Small intestine (tissue), 7 donors: ENCODE measurements around the gene ARL15. TPM values are rescaled to one million over a fixed set of nuclear protein-coding genes. Genes with fewer than 3 reads are reported as not detected.

ENCODE experiments used
- DNase-seq, 2 donors: peaks; one replicate each; pipeline versions ENCODE4 v3.0.0 to v3.0.0-alpha.2; 2013
- FAIRE-seq: peaks from 2 replicates; lab custom pipeline; 2012; peaks lifted over from hg19 to GRCh38; lab: Jason Lieb, UNC
- H3K27ac ChIP-seq, 3 donors: one replicate each; pipeline ENCODE4 v1.5.1; 2013; ENCODE audit warnings: low read length in 2 of 3, mild to moderate bottlenecking in 2 of 3, control low read depth in 1 of 3, inconsistent platforms in 1 of 3, low read depth in 1 of 3, moderate library complexity in 1 of 3
- H3K27me3 ChIP-seq, 3 donors: one replicate each; pipeline ENCODE4 v1.6.1; 2013; ENCODE audit warnings: low read length in 3 of 3, inconsistent platforms in 1 of 3; ENCODE audit not compliant: control insufficient read depth in 3 of 3, insufficient read depth in 3 of 3
- H3K36me3 ChIP-seq, 3 donors: one replicate each; pipeline ENCODE4 v1.6.1; 2013; ENCODE audit warnings: low read length in 3 of 3, inconsistent platforms in 1 of 3, low read depth in 1 of 3, mild to moderate bottlenecking in 1 of 3, moderate library complexity in 1 of 3; ENCODE audit not compliant: control insufficient read depth in 3 of 3, insufficient read depth in 2 of 3
- H3K4me1 ChIP-seq, 3 donors: one replicate each; pipeline ENCODE4 v1.6.1; 2013; ENCODE audit warnings: low read length in 2 of 3, inconsistent platforms in 1 of 3, low read depth in 1 of 3, mild to moderate bottlenecking in 1 of 3, moderate library complexity in 1 of 3; ENCODE audit not compliant: control insufficient read depth in 3 of 3, insufficient read depth in 2 of 3
- H3K4me3 ChIP-seq, 3 donors: one replicate each; pipeline ENCODE4 v1.5.1; 2013; ENCODE audit warnings: low read length in 3 of 3, control low read depth in 1 of 3, inconsistent platforms in 1 of 3, low read depth in 1 of 3, mild to moderate bottlenecking in 1 of 3, moderate library complexity in 1 of 3
- H3K9me3 ChIP-seq, 2 donors: one replicate each; pipeline ENCODE4 v1.6.1; 2013; ENCODE audit warnings: low read depth in 1 of 2, low read length in 1 of 2; ENCODE audit not compliant: control insufficient read depth in 2 of 2, insufficient read depth in 1 of 2
- WGBS, 3 donors: extraction: QIAGEN DNeasy Blood & Tissue Kit; methylation state at CpG; one replicate each; pipeline ENCODE4 v1.1.7; 2013; 5-methylcytosine and 5-hydroxymethylcytosine counted together
- polyA plus RNA-seq, 4 donors: library from polyadenylated mRNA; stranded (reverse) in 3 of 4; unstranded in 1 of 4; fragments of 200-250 nt in 3 of 4; fragments of 120-200 nt in 1 of 4; gene quantifications; one replicate each; pipeline versions ENCODE4 v1.2.1 to v1.2.3, GENCODE V29; 2013
- donor health status: healthy with polysubstance abuse.
- donor health status: control.
- donor health status: control.
- donor health status: Bipolar disorder and iron deficiency.
- donor health status: healthy.

Gene ARL15
- polyA plus RNA-seq, 4 donors: 16.5 to 61.9 (median 20.5) TPM

DNA sequence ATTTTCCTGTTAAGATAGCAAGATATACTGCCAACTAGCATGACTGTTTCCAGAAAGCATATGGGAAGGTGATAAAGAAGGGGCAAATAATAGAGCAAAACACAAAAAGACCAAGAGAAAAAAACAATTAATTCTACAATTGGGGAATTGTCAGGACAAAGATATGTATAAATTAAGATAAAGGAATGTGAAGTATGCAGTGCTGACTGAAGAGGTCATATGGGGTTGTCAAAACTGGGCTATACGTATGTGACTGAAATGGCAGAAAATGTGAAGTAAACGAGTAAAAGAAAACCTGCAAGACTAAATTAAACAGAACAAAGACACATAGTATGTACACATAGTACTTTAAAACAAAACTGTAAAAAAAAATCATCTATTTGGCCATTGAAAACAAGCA is 222.3 kb downstream of the ARL15 start:
- H3K4me1 ChIP-seq: no peaks in the 10 kb centered on the region
- no peaks in the 10 kb centered on the region for H3K27me3 ChIP-seq
- DNase-seq: no peak
- H3K4me3 ChIP-seq: no peak overlapping the region
- no peaks in the 10 kb centered on the region for H3K9me3 ChIP-seq
- H3K27ac ChIP-seq: no peak overlapping the region
- FAIRE-seq: no peak
- no peaks in the 10 kb centered on the region for H3K36me3 ChIP-seq
- WGBS, 3 donors: 90 to 100% (median 93%) methylated on average over 2 of the region's 2 CpGs

DNA sequence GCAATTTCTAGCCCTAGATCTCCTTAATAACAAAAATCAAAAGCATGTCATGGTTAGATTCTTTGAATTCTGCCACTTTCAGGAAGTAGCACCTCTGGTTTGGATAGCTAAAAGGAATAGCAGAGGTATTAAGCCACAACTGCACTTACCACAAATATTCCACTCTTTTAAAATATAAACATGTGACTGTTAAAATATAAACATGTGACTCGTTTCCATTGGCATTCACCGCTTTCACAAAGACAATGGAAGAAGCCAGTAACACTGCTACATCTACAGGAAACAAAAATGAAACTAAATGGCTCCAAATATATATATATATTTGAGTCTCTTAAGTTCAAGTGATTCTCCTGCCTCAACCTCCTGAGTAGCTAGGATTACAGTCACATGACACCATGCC is 222.9 kb downstream of the ARL15 start:
- DNase-seq: no peak
- Histone ChIP-seq H3K27me3 (no peaks in the 10 kb centered on the region), H3K4me3 (no peak overlapping the region), H3K4me1 (no peaks in the 10 kb centered on the region), H3K9me3 (no peaks in the 10 kb centered on the region), H3K27ac (no peak overlapping the region), H3K36me3 (no peaks in the 10 kb centered on the region)
- WGBS, 3 donors: 77 to 92% (median 91%) methylated on average over 2 of the region's 2 CpGs
- FAIRE-seq: no peak

DNA sequence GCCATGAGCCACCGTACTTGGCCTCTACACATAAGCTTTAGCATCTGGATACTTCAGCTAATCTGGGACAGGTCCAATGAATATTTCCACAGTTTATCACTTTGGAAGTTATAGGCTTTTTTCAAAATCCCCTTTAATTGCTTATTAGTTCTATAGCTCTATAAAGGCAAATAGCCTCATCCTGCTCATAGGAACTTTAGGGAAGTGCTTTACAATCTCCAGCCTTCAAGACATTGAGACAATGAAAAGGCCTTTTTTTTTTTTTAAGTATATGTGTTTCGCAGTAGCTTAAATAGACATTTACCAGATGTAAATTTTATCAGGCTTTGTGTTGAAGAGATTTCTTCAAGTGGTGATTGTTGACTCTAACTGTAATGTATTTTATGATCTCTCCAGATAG is 224.2 kb downstream of the ARL15 start:
- Histone ChIP-seq H3K27me3 (no peaks in the 10 kb centered on the region), H3K9me3 (no peaks in the 10 kb centered on the region), H3K27ac (no peak overlapping the region), H3K36me3 (no peaks in the 10 kb centered on the region), H3K4me3 (no peak overlapping the region), H3K4me1 (no peaks in the 10 kb centered on the region)
- DNase-seq (no peak), FAIRE-seq (no peak)
- WGBS, 3 donors: 82 to 98% (median 98%) methylated on average over 2 of the region's 2 CpGs

DNA sequence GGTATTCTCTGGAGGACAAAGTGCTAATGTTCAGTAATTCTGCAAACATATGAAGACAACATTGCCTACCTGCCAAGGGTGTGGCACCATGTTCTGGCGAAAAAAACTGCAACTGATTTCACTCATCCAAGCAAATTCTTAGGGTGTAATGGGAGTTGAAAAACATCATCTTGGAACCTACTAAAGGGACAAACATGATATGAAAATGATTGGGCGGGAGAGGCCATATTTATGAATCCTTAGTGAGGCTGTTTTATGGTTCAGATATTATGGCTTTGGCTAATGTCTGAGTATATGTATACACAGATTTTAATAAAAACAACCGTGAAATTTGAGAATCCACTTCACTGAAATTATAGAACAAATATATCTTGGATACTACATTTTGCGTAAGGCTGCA is 225.7 kb downstream of the ARL15 start:
- Histone ChIP-seq H3K36me3 (no peaks in the 10 kb centered on the region), H3K27ac (no peak overlapping the region), H3K4me1 (no peaks in the 10 kb centered on the region), H3K27me3 (no peaks in the 10 kb centered on the region), H3K4me3 (no peak overlapping the region), H3K9me3 (no peaks in the 10 kb centered on the region)
- DNase-seq: no peak
- no peak for FAIRE-seq
- 88 to 94% (median 91%) methylated on average over 4 of the region's 4 CpGs for whole genome bisulfite sequencing, 3 donors

DNA sequence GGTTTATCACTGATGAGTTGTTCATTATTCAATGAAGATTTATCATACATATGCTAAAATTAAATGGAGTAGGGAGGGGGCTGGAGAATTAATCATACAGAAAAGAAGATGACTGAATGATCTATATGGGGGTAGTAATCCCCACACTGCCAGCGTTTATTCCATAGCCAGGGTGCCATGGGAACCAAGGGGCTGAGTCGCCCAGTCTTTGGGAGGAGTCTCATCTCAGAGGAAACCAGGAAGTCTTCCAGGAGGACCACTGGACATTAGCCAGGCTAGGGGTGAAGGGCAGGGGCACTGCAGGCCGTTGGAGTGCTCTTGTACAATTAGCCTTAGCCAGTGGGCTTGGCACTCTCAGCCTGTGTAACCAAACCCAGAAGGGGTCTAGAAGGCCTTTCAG is 226.5 kb downstream of the ARL15 start:
- no peak overlapping the region for H3K4me3 ChIP-seq
- WGBS, 3 donors: 64 to 69% (median 67%) methylated on average over 3 of the region's 3 CpGs
- no peaks in the 10 kb centered on the region for H3K4me1 ChIP-seq
- H3K27ac ChIP-seq: no peak overlapping the region
- no peak for DNase-seq
- no peaks in the 10 kb centered on the region for H3K36me3 ChIP-seq
- no peaks in the 10 kb centered on the region for H3K9me3 ChIP-seq
- H3K27me3 ChIP-seq: no peaks in the 10 kb centered on the region
- FAIRE-seq: no peak

DNA sequence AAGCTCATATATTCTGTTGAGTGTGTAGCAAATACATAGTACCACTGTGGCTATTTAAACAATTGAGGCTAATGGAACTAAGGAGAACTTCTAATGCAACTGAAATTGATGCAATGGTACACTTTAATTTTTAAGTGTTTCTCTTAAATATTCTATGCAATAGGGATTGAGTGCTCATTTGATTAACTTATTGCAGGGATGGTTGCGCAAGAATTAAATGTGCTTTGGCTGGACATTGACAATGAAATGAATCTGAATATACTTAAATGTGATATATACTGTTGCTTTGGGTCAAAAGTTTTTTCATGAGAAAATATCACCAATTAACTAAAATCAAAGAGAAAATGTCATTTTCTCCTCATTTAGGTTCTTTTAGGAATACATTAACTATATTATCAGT is 227.1 kb downstream of the ARL15 start:
- WGBS, 3 donors: 100% methylated on average over 1 of the region's 1 CpG
- no peak for FAIRE-seq

DNA sequence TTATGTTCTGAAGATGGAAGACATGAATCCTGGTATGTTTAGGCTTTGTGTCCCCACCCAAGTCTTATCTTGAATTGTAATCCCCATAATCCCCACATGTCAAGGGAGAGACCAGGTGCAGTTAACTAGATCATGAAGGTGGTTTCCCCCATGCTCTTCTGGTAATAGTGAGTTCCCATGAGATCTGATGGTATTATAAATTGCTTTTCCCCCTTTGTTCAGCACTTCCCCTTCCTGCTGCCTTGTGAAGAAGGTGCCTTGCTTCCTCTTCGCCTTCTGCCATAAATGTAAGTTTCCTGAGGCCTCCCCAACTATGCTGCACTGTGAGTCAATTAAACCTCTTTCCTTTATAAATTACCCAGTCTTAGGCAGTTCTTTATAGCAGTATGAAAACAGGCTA is 229.0 kb downstream of the ARL15 start:
- H3K27me3 ChIP-seq: no peaks in the 10 kb centered on the region
- DNase-seq: no peak
- H3K4me1 ChIP-seq: no peaks in the 10 kb centered on the region
- no peak overlapping the region for H3K27ac ChIP-seq
- no peak overlapping the region for H3K4me3 ChIP-seq
- FAIRE-seq: no peak
- no peaks in the 10 kb centered on the region for H3K9me3 ChIP-seq
- H3K36me3 ChIP-seq: no peaks in the 10 kb centered on the region
- 86 to 96% (median 95%) methylated on average over 1 of the region's 1 CpG for WGBS, 3 donors

More for the DNA sequence above, 227.1 kb downstream of the ARL15 start:
- Histone ChIP-seq H3K4me3 (no peak overlapping the region), H3K4me1 (no peaks in the 10 kb centered on the region), H3K27me3 (no peaks in the 10 kb centered on the region), H3K36me3 (no peaks in the 10 kb centered on the region), H3K27ac (no peak overlapping the region), H3K9me3 (no peaks in the 10 kb centered on the region)
- no peak for DNase-seq

DNA sequence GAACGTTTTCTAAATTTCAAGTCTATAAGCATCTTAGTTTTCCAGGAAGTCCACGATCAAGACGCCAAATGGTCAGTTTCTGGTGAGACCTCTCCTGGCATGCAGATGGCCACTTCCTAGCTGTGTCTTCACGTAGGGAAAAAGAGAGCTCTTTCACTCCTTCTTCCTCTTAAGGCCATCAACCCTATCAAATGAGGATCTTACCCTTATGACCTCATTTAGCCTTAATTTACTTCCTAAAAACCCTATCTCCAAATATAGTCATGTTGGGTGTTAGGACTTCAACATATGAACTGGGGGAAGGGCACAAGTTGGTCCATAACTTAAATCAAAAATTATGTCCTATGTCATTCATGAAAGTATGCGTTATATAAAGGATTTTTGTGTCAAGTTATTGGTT is 229.5 kb downstream of the ARL15 start:
- Histone ChIP-seq H3K4me1 (no peaks in the 10 kb centered on the region), H3K4me3 (no peak overlapping the region), H3K9me3 (no peaks in the 10 kb centered on the region), H3K27ac (no peak overlapping the region), H3K27me3 (no peaks in the 10 kb centered on the region), H3K36me3 (no peaks in the 10 kb centered on the region)
- WGBS, 3 donors: 88 to 97% (median 94%) methylated on average over 5 of the region's 5 CpGs
- FAIRE-seq (no peak), DNase-seq (no peak)

DNA sequence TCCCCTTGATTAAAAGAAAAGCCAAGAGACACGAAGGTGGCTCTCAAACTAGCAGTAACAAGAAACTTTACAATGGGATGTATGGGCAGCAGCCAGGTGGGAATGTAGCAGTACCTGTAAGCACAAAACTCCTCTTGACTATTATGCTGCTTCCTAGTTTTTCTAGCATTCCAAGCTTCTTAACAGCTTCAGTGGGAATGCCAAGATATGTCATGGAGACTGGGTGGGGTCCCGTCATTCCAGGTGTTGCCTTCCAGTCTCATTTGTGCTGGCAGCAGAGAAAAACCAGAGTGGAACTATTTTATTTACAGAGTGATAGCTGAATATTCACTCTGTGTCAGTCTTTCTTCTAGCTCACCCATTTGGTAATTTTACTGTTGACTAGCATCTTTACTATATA is 236.6 kb downstream of the ARL15 start:
- no peak for FAIRE-seq
- DNase-seq: no peak
- Histone ChIP-seq H3K27me3 (no peaks in the 10 kb centered on the region), H3K4me3 (no peak overlapping the region), H3K27ac (no peak overlapping the region), H3K4me1 (no peaks in the 10 kb centered on the region), H3K9me3 (no peaks in the 10 kb centered on the region), H3K36me3 (peaks cover 0 to 8% (median 0%) of the 10 kb centered on the region in 3 donors)
- WGBS, 3 donors: 80 to 85% (median 84%) methylated on average over 2 of the region's 2 CpGs
